Smooth muscle cell (in vitro differentiated cells): ENCODE data around the gene MOV10L1. TPM values are rescaled to one million over a fixed set of nuclear protein-coding genes. Genes with fewer than 3 reads are reported as not detected.

Experiments used
- DNase-seq: peaks from one replicate; lab custom pipeline; 2025; ENCODE audit not compliant: unreplicated experiment; lab: John Stamatoyannopoulos, UW
- H2AFZ ChIP-seq: fragments of 200-600 bp; sonication (generic); 2 replicates; pipeline ENCODE4 v1.6.0; 2016; ENCODE audit warnings: antibody characterized with exemption, low read depth, mild to moderate bottlenecking
- H3F3A ChIP-seq: fragments of 200-600 bp; sonication (generic); 2 replicates; pipeline ENCODE4 v1.6.0; 2017; ENCODE audit warnings: antibody characterized with exemption, low read depth
- H3K27ac ChIP-seq: fragments of 200-600 bp; sonication (generic); 2 replicates; pipeline ENCODE4 v1.5.1; 2016; ENCODE audit warnings: low read depth, mild to moderate bottlenecking
- H3K27me3 ChIP-seq: fragments of 200-600 bp; sonication (generic); 2 replicates; pipeline ENCODE4 v1.6.1; 2016; ENCODE audit warnings: low read depth, mild to moderate bottlenecking
- H3K36me3 ChIP-seq: fragments of 200-600 bp; sonication (generic); 2 replicates; pipeline ENCODE4 v1.5.1; 2016; ENCODE audit warnings: low read depth
- H3K4me1 ChIP-seq: fragments of 200-600 bp; sonication (generic); 2 replicates; pipeline ENCODE4 v1.5.1; 2016; ENCODE audit warnings: low read depth
- H3K4me2 ChIP-seq: fragments of 200-600 bp; sonication (generic); 2 replicates; pipeline ENCODE4 v1.6.0; 2016; ENCODE audit warnings: mild to moderate bottlenecking
- H3K4me3 ChIP-seq: fragments of 200-600 bp; sonication (generic); 2 replicates; pipeline ENCODE4 v1.5.1; 2016; ENCODE audit warnings: mild to moderate bottlenecking
- H3K79me2 ChIP-seq: fragments of 200-600 bp; sonication (generic); 2 replicates; pipeline ENCODE4 v1.6.0; 2016; ENCODE audit warnings: low read depth, mild to moderate bottlenecking
- H3K9ac ChIP-seq: fragments of 200-600 bp; sonication (generic); 2 replicates; pipeline ENCODE4 v1.6.0; 2016; ENCODE audit warnings: low read depth
- H3K9me3 ChIP-seq: fragments of 200-600 bp; sonication (generic); replicated peaks from 2 replicates; pipeline ENCODE4 v1.5.1; 2016; ENCODE audit warnings: low read depth
- H4K20me1 ChIP-seq: fragments of 200-600 bp; sonication (generic); 2 replicates; pipeline ENCODE4 v1.6.0; 2016; ENCODE audit warnings: low read depth
- WGBS: methylation state at CpG from one replicate; pipeline ENCODE4 v1.1.7; 2016; ENCODE audit warnings: low lambda C conversion rate; 5-methylcytosine and 5-hydroxymethylcytosine counted together
- polyA plus RNA-seq: library from polyadenylated mRNA; unstranded; fragments of >200 nt; fragmentation: Nextera tagmentation; extraction: Ambion mirVana; gene quantifications from 2 replicates; pipeline ENCODE4 v1.2.1, GENCODE V29; 2016
- total RNA-seq: library from RNA; depleted of rRNA; stranded (reverse); fragments of >200 nt; gene quantifications from 2 replicates; pipeline ENCODE4 v1.2.3, GENCODE V29; 2014
- TF ChIP-seq, protein P1 (sequence below): fragments of 200-600 bp; sonication (generic); IDR thresholded peaks from 2 replicates; pipeline ENCODE4 v1.5.1; 2017; ENCODE audit warnings: borderline replicate concordance, mild to moderate bottlenecking, antibody characterized with exemption; ENCODE audit not compliant: insufficient read depth, poor library complexity, severe bottlenecking

The MOV10L1 gene
- total and polyA plus RNA-seq, 2 experiments from 2014 or later: 0.10 to 0.85 TPM

DNA sequence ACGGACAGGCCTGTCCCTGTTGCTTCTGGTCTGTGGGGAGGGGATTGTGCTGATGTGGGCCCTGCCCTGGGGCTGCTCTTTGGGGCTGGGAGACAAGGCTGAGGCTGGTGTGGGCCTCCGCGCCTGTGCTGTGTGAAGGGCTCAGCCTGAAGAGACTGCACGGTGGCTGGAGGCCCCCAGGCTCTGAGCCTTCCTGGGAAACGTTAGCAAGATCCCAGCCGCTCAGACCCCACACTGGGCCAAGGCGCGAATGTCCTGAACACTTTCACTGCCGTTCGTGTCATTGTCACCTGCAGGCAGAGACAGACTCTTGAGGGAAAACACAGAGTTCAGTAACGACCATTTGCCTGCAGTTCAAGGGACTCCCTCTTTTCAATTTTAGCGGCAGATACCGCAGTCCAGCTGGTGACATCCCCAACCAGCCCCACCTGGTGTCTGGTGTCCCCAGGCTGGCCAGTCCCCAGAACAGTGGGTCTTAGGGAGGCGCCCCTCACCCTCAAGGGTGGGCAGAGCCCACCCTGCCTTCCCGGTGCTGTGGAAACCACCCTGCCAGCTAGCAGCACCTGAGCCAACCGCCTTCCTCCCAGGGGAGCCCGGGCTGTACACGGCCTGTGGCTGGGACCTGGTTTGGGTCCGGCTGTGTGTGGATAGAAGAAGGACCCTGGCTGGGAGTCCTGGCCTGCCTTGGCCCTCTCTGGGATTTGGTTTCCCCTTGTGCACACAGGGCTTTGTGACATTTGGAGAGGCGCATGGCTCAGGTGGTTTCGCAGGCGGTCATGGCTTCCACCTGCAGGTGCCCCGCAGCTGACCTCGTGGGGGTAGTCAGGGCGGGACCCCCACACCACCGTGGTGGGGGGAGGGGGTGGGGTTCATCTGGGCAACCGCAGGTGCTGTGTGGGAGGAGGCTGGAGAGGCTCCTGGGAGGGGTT is 86.4 kb downstream of the MOV10L1 start:
- TF ChIP-seq, protein P1, sequence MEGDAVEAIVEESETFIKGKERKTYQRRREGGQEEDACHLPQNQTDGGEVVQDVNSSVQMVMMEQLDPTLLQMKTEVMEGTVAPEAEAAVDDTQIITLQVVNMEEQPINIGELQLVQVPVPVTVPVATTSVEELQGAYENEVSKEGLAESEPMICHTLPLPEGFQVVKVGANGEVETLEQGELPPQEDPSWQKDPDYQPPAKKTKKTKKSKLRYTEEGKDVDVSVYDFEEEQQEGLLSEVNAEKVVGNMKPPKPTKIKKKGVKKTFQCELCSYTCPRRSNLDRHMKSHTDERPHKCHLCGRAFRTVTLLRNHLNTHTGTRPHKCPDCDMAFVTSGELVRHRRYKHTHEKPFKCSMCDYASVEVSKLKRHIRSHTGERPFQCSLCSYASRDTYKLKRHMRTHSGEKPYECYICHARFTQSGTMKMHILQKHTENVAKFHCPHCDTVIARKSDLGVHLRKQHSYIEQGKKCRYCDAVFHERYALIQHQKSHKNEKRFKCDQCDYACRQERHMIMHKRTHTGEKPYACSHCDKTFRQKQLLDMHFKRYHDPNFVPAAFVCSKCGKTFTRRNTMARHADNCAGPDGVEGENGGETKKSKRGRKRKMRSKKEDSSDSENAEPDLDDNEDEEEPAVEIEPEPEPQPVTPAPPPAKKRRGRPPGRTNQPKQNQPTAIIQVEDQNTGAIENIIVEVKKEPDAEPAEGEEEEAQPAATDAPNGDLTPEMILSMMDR: no peak
- H3K27ac ChIP-seq: no peak overlapping the region
- no peaks in the 10 kb centered on the region for H3K27me3 ChIP-seq
- no peak overlapping the region for H2AFZ ChIP-seq
- DNase-seq: no peak
- no peaks in the 10 kb centered on the region for H3F3A ChIP-seq
- 86% methylated on average over 27 of the region's 27 CpGs for WGBS
- H3K4me3 ChIP-seq: no peak overlapping the region
- no peaks in the 10 kb centered on the region for H3K79me2 ChIP-seq
- no peaks in the 10 kb centered on the region for H4K20me1 ChIP-seq
- H3K9ac ChIP-seq: no peak overlapping the region
- no peaks in the 10 kb centered on the region for H3K4me1 ChIP-seq
- H3K4me2 ChIP-seq: no peak overlapping the region
- no peaks in the 10 kb centered on the region for H3K36me3 ChIP-seq
- H3K9me3 ChIP-seq: no peaks in the 10 kb centered on the region

DNA sequence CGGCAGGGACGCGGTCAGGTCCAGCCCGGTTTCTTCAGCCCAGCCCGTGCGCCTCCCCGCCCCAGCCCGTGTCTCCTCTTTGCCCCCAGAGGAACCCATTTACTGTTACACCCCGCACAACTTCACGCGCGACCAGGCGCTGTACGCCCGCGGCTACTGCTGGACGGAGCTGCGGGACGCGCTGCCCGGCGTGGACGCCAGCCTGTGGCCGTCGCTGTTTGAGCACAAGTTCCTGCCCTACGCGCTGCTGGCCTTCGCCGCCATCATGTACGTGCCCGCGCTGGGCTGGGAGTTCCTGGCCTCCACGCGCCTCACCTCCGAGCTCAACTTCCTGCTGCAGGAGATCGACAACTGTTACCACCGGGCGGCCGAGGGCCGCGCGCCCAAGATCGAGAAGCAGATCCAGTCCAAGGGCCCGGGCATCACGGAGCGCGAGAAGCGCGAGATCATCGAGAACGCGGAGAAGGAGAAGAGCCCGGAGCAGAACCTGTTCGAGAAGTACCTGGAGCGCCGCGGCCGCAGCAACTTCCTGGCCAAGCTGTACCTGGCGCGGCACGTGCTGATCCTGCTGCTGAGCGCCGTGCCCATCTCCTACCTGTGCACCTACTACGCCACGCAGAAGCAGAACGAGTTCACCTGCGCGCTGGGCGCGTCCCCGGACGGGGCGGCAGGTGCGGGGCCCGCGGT is 87.2 kb downstream of the MOV10L1 start:
- Histone ChIP-seq H2AFZ (no peak overlapping the region), H4K20me1 (no peaks in the 10 kb centered on the region), H3K9me3 (no peaks in the 10 kb centered on the region), H3K9ac (no peak overlapping the region), H3K79me2 (no peaks in the 10 kb centered on the region), H3K4me1 (no peaks in the 10 kb centered on the region), H3K27ac (no peak overlapping the region), H3K4me3 (no peak overlapping the region), H3K4me2 (no peak overlapping the region), H3K36me3 (no peaks in the 10 kb centered on the region), H3F3A (no peaks in the 10 kb centered on the region), H3K27me3 (no peaks in the 10 kb centered on the region)
- TF ChIP-seq, protein P1: no peak
- 97% methylated on average over 67 of the region's 76 CpGs for WGBS
- no peak for DNase-seq

DNA sequence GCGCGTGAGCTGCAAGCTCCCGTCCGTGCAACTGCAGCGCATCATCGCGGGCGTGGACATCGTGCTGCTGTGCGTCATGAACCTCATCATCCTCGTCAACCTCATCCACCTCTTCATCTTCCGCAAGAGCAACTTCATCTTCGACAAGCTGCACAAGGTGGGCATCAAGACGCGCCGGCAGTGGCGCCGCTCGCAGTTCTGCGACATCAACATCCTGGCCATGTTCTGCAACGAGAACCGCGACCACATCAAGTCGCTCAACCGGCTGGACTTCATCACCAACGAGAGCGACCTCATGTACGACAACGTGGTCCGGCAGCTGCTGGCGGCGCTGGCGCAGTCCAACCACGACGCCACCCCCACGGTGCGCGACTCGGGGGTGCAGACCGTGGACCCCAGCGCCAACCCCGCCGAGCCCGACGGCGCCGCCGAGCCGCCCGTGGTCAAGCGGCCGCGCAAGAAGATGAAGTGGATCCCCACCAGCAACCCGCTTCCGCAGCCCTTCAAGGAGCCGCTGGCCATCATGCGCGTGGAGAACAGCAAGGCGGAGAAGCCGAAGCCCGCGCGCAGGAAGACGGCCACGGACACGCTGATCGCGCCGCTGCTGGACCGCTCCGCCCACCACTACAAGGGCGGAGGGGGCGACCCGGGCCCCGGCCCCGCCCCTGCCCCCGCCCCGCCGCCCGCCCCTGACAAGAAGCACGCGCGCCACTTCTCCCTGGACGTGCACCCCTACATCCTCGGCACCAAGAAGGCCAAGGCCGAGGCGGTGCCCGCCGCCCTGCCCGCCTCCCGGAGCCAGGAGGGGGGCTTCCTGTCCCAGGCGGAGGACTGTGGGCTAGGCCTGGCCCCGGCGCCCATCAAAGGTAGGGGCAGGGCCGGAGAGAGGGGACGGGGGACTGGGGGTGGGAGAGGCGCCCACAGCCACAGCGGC is 88.0 kb downstream of the MOV10L1 start:
- Histone ChIP-seq H2AFZ (no peak overlapping the region), H3K9ac (no peak overlapping the region), H3K4me2 (no peak overlapping the region), H3K36me3 (no peaks in the 10 kb centered on the region), H3K27ac (no peak overlapping the region), H3F3A (no peaks in the 10 kb centered on the region), H3K4me3 (no peak overlapping the region), H3K4me1 (no peaks in the 10 kb centered on the region), H4K20me1 (no peaks in the 10 kb centered on the region), H3K27me3 (no peaks in the 10 kb centered on the region), H3K79me2 (no peaks in the 10 kb centered on the region), H3K9me3 (no peaks in the 10 kb centered on the region)
- TF ChIP-seq, protein P1: no peak
- WGBS: 93% methylated on average over 63 of the region's 98 CpGs
- DNase-seq: no peak
